Activated CD8-positive, alpha-beta memory T cell treated with anti-CD3 and anti-CD28 coated beads for 48 hours (primary cell): Measurements from ENCODE around the gene RNU1-3.
"Not testable (repeated sequence)": the region's sequence is repeated elsewhere in the genome, so short reads cannot be mapped to it uniquely, and the experiment has no call there.

Experiments used
- DNase-seq, 3 experiments: peaks; one replicate each; pipeline ENCODE4 v3.0.0-alpha.2; 2020; ENCODE audit warnings: low read depth in 2 of 3, low spot score in 2 of 3

RNU1-3 gene

GRCh38 chr1:16694308-16694702 lies 27.6 kb upstream of the RNU1-3 start:
- not testable (repeated sequence) for DNase-seq

- not testable (repeated sequence) for DNase-seq
These were observed 26.9 kb upstream of the RNU1-3 start for GRCh38 chr1:16693449-16694307.

- not testable (repeated sequence) for DNase-seq
These were observed 26.1 kb upstream of the RNU1-3 start for GRCh38 chr1:16692717-16693448.

- not testable (repeated sequence) for DNase-seq
These were observed 25.5 kb upstream of the RNU1-3 start for GRCh38 chr1:16692283-16692682.

- not testable (repeated sequence) for DNase-seq
These were observed 24.4 kb upstream of the RNU1-3 start for GRCh38 chr1:16690971-16691682.

GRCh38 chr1:16687132-16687800 lies 20.5 kb upstream of the RNU1-3 start:
- DNase-seq: not testable (repeated sequence)

GRCh38 chr1:16685445-16686371 lies 19.0 kb upstream of the RNU1-3 start:
- not testable (repeated sequence) for DNase-seq

- not testable (repeated sequence) for DNase-seq
These were observed 18.1 kb upstream of the RNU1-3 start for GRCh38 chr1:16684738-16685337.

- DNase-seq: not testable (repeated sequence)
These were observed 17.4 kb upstream of the RNU1-3 start for GRCh38 chr1:16684152-16684551.

GRCh38 chr1:16682803-16683202 lies 16.1 kb upstream of the RNU1-3 start:
- DNase-seq: not testable (repeated sequence)

GRCh38 chr1:16680366-16680765 lies 13.6 kb upstream of the RNU1-3 start:
- not testable (repeated sequence) for DNase-seq

- DNase-seq: peak in 1 of 3 experiments; percentile 69
These were observed 11.0 kb upstream of the RNU1-3 start for GRCh38 chr1:16677552-16678431.

GRCh38 chr1:16676661-16677523 lies 10.1 kb upstream of the RNU1-3 start:
- not testable (repeated sequence) for DNase-seq

GRCh38 chr1:16675118-16675510 lies 8.4 kb upstream of the RNU1-3 start:
- DNase-seq: not testable (repeated sequence)

- DNase-seq: not testable (repeated sequence)
These were observed 7.2 kb upstream of the RNU1-3 start for GRCh38 chr1:16673976-16674375.

- not testable (repeated sequence) for DNase-seq
These were observed 912 bp downstream of the RNU1-3 start for GRCh38 chr1:16665836-16666235.

- DNase-seq: not testable (repeated sequence)
These were observed 8.5 kb downstream of the RNU1-3 start for GRCh38 chr1:16658234-16658633.
